Measurements from ENCODE around the gene KDM6B. TPM values are rescaled to one million over a fixed set of nuclear protein-coding genes. Genes with fewer than 3 reads are reported as not detected.

Gene KDM6B
- total and polyA plus RNA-seq, 4 donors: 2.5 to 11.5 (median 3.3) TPM

GRCh38 chr17:7792611-7793010, 41.4 kb upstream of the KDM6B start:
- Histone ChIP-seq H3K9me3 (ENCODE audit: control insufficient read depth in 4 of 4, low read length in 3 of 4) (no peaks in the 10 kb centered on the region), H3K4me3 (ENCODE audit: low read depth in 1 of 3, low read length in 3 of 3) (no peak overlapping the region), H3K27me3 (ENCODE audit: control insufficient read depth in 4 of 4, insufficient read depth in 4 of 4, low read length in 3 of 4) (no peaks in the 10 kb centered on the region), H3K9ac (ENCODE audit: low read depth in 1 of 2, low read length in 2 of 2) (no peak overlapping the region), H3K4me1 (ENCODE audit: control insufficient read depth in 4 of 4, insufficient read depth in 4 of 4, low read length in 3 of 4) (no peaks in the 10 kb centered on the region), H3K27ac (ENCODE audit: low read depth in 1 of 2, low read length in 2 of 2) (no peak overlapping the region), H3K36me3 (ENCODE audit: control insufficient read depth in 4 of 4, insufficient read depth in 3 of 4, low read depth in 1 of 4, low read length in 3 of 4) (no peaks in the 10 kb centered on the region)
- TF ChIP-seq FOXA1 (IDR thresholded peaks at IDR 0.05) (no peak), FOXA2 (IDR thresholded peaks at IDR 0.05) (no peak), TAF1 (conservative IDR thresholded peaks at IDR 0.05) (no peak), SP1 (IDR thresholded peaks at IDR 0.05) (no peak), ZBTB33 (IDR thresholded peaks at IDR 0.05) (no peak), RAD21 (IDR thresholded peaks at IDR 0.05) (no peak), JUND (IDR thresholded peaks at IDR 0.05) (no peak), GABPA (IDR thresholded peaks at IDR 0.05 in 1 of 2, conservative IDR thresholded peaks at IDR 0.05 in 1 of 2) (no peak), HNF4A (conservative IDR thresholded peaks at IDR 0.05) (no peak), EGR1 (IDR thresholded peaks at IDR 0.05; ENCODE audit: low read depth in 2 of 2) (no peak), NR2F2 (IDR thresholded peaks at IDR 0.05) (no peak), RXRA (IDR thresholded peaks at IDR 0.05) (no peak), ATF3 (IDR thresholded peaks at IDR 0.05) (no peak), REST (IDR thresholded peaks at IDR 0.05) (no peak), MAX (IDR thresholded peaks at IDR 0.05) (no peak), YY1 (IDR thresholded peaks at IDR 0.05) (no peak), HNF4G (IDR thresholded peaks at IDR 0.05) (no peak), CTCF (IDR thresholded peaks at IDR 0.05; ENCODE audit: low read depth, low read length, missing input control) (no peak)
- no peak for DNase-seq (ENCODE audit: low spot score)
- 92% methylated on average over 17 of the region's 17 CpGs for WGBS

All from liver (tissue), 9 donors.